HG02642 (cell line): ENCODE measurements around the gene SNED1.

Source experiments
- ATAC-seq: cut with Tn5 transposase; IDR thresholded peaks from one replicate; pipeline ENCODE4 v1.9.1; 2021; ENCODE audit warnings: mild to moderate bottlenecking; ENCODE audit not compliant: unreplicated experiment, poor library complexity

Gene SNED1

GRCh38 chr2:241003047-241003360, 4.6 kb downstream of the SNED1 start:
- ATAC-seq, result no peak

DNA sequence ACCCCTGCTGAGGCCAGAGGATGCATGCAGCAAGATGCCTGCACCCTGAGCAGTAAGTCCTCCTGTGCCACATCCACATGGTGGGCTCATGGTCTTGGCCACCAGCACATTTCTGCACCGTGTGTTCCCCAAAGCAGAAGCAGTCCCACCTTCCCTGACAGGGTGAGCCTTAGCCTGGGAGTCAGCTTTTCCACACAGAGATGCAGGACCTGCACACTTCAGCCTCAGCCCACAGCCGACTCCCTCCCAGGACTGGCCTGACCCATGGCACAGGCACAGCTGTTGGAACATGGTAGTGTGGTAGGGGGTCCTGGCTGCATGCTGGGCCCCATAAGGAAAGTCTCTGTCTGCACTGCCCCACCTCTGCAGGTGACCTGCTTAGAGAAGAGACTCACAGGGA, 5.0 kb downstream of the SNED1 start:
- ATAC-seq, result no peak

DNA sequence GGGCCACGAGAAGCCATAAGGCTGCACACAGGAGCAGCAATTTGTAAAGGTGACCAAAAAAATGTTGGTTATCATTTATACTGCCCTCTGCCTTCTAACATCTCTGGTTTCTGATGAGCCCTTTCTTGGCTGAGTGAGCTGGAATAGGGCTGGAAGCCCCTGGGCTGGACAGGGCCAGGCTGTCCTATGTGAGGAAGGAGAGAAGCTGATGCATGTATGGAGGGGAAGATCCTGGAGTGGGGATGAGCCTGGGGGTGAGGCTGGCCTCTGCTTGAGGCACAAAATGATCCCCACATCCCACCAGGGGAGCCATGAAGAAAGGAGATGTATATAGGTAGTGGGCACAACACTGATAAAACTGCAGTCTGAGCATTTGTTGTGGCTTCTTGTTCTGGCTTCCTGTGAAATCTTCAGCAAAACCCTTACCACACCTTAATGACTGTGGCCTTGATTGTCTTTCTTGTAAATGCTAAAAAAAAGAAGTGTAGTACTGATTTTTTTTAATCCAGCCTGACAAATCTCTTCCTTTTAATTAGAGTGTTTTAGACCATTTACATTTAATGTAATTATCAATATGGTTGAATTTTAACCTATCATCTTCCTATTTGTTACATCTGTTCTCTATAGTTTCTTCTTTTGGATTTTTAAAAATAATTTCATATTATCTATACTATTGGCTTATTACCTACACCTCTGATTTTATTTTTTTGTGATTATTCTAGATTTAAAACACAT, 5.6 kb downstream of the SNED1 start:
- ATAC-seq, result no peak

DNA sequence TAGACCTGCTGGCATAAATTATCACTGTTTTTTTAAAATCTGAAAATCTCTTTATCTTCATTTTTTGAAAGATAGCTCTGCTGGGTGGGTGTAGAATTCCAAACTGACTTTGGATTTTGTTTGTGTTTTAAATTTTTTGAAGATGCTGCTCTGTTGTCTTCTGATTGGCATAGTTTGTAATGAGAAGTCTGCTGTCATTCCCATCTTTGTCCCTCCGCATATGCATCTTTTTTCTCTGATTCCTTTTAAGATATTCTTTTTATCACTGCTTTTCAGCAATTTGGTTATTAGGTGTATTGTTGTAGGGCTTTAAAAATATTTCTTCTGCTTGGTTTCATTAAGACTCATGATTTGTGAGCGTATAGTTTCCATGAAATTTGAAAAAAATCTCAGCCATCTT, 7.2 kb downstream of the SNED1 start:
- no peak for ATAC-seq

DNA sequence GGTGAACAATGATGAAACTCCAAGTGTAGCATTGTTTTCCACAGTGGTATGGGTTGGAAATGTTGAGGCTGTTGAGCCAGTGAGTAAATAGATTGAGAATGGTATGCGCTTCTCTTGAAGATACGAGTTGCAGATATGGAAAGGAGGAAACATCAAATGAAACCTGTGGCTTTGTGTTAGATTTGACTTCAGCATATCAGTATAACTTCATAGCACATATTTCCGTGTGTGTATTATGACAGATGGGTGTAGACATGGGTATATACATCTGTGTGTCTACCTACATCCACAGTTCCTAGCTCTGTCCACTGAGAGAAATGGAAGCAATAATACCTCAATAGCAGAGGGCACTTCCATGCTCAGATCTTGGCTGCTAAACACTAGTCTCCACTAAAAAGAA, 8.0 kb downstream of the SNED1 start:
- no peak for ATAC-seq

DNA sequence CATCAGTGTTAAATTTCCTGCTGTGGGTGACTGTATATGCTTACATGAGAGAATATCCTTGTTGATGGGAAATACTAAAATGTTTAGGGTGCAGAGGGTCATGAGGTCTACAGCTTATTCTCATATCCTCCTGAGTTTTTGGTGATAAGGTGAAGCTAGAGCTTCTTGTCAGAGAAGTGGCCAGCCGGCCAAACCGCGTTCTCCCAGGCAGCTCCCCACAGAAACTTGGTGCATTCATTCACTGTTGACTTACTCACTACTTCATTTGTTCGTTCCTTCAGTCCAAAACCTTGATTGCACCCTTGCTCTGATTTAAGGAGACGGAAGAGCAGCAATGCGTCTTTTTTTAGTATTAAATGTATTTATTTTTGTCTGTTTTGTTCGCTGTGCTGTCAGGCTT, 8.7 kb downstream of the SNED1 start:
- no peak for ATAC-seq

- ATAC-seq, result no peak
Measured at GRCh38 chr2:241007880-241008710, 9.7 kb downstream of the SNED1 start.

DNA sequence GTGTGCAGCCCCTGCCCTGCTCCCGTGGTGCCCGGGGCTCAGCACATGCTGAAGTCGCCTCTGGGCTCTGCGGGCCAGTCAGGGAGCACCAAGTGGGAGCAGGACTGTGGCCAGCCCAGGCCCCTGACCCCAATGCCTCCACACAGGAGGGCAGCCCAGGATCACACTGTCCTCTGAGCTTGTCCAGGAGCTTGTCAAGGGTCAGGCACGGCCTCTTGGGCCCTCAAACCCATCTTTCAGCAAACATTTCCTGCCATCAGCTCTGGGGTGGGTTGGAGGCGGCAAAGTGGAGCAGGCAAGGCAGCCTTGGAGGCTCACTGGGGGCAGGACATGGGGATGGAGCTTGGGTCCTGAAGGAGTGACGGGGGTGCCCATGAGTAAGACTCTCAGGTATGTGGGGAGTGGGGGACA, 10.3 kb downstream of the SNED1 start:
- ATAC-seq, result no peak

GRCh38 chr2:241009191-241009590, 10.8 kb downstream of the SNED1 start:
- no peak for ATAC-seq

- ATAC-seq, result no peak
Measured at GRCh38 chr2:241009601-241010530, 11.4 kb downstream of the SNED1 start.

GRCh38 chr2:241010531-241011295, 12.3 kb downstream of the SNED1 start:
- ATAC-seq, result no peak

GRCh38 chr2:241011296-241011600, 12.8 kb downstream of the SNED1 start:
- ATAC-seq, result no peak

DNA sequence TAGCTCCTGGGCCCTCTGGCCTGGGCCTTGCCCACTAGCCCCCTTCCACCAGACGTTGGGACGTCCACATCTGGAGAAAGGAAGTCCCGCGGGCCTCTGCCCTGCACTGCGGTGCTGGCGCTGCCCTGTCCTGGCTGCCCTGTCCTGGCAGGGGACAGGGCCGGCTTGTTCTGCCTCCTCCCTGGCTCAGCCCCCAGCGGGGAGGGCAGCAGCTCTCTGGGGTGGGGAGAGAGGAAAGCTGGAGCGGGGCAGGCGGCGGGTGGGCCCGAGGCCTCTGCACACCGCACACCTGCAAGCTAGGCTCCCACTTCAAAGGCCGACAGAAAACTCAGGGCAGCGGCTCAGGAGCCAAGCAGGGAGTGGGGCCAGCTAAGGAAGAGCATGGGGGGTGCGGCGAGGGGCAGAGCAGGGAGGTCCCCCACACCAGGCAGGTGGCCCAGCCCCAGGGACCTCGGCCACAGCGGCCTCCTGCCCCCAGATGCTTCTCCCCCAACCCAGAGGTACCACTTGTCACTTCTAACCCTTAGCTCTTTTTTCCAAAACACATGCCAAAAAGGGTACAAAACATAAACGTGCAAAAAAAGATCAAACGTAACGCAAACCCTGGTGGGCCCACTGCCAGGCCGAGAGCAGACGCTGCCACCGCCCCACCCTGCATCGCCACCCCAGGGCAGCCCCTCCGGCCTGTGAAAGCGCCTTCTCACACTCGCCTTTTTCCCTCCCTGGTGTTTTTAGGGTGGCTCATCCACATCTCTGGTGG, 13.5 kb downstream of the SNED1 start:
- ATAC-seq, result no peak

- ATAC-seq, result no peak
Measured at GRCh38 chr2:241014224-241014623, 15.8 kb downstream of the SNED1 start.

DNA sequence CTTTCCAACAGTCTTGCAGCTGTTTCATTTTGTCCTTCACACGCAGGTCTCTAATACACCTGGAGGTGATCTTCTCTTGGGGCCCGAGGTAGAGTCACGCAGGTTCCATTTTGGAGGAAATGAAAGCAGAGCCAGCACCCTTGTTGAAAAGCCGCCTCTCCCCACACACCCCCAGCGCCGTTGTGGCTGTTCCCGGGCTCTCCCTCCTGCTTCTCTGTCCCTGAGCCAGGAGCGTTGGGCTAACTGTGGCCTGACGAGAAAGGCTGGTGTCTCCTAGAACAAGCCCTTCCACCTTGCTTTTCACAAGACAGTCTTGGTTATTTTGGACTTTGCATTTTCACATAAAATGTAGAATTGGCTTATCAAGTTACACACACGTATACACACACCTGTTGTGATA, 16.3 kb downstream of the SNED1 start:
- ATAC-seq, result no peak

- no peak for ATAC-seq
Measured at GRCh38 chr2:241015439-241015838, 17.0 kb downstream of the SNED1 start.

DNA sequence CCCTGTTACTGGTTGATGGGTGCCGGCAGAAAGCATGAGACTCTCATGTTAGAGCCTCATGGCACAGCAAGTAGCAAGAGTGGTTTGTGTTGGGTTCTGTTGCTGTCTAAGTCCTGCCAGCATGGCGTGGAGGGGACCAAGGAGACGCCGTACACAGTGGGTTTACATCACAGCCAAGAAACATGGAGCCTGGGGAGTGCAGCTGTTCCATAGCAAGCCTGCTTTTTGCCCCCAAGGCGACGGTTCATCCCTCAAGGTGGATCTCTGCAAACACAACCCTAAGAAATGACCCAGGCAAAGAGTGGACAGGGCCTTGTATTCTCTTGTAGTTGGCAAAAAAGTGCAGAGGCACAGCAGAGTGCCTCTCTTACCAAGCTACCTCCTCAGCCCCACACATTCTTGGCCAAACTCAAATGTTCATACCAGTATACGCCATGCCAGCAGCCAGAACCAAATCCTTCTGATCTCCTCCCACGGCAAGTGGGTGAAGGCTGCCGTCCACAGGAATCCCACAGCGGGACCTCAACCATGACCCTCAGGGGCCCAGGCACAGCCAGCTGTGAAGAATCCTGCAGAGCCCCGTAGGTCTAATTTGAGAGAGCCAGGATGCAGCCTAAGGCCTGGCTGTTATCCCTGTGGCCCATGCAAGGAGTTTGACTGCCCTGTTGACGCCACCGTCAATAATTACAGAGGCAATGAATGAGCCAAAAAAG, 19.0 kb downstream of the SNED1 start:
- ATAC-seq, result no peak

GRCh38 chr2:241018051-241018891, 19.9 kb downstream of the SNED1 start:
- ATAC-seq, result no peak
